Hepatocyte (in vitro differentiated cells): Measurements from ENCODE around the gene SSH3.

ENCODE experiments used
- CTCF ChIP-seq: fragments of 200-600 bp; sonication (generic); IDR thresholded peaks from 2 replicates; pipeline ENCODE4 v1.5.1; 2016; ENCODE audit warnings: antibody characterized with exemption, mild to moderate bottlenecking; ENCODE audit not compliant: poor library complexity
- EZH2 ChIP-seq: fragments of 200-600 bp; sonication (generic); IDR thresholded peaks from 2 replicates; pipeline ENCODE4 v1.6.1; 2016; ENCODE audit warnings: antibody characterized with exemption, mild to moderate bottlenecking, borderline replicate concordance

DNA sequence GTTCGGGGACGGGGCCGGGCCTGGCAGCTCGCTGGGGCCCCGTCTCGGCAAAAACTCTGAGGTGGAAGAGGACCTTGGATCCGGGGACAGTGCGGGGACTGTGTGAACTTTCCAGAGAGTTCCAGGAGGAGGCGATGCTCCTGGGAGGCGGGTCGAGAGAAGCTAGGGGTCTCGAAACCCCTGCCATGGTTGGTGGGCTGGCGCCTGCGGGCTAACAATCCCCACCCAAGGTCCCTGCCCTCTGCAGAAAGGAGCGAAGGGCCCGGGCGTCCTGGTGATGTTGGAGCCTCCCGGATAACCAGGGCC is 41.7 kb upstream of the SSH3 start:
- TF ChIP-seq CTCF (peak; percentile 46), EZH2 (no peak)
